HepG2 (cell line): ENCODE measurements around the gene ADAM10. TPM values are rescaled to one million over a fixed set of nuclear protein-coding genes. Genes with fewer than 3 reads are reported as not detected.

Experiments used
- ARNTL ChIP-seq: sonication (generic); formaldehyde crosslinking; IDR thresholded peaks from 2 replicates; pipeline ENCODE4 v1.4.0; 2020; ENCODE audit warnings: mild to moderate bottlenecking, missing genetic modification reagents
- CC2D1A ChIP-seq: sonication (generic); formaldehyde crosslinking; IDR thresholded peaks from 2 replicates; pipeline ENCODE4 v1.8.1; 2023; ENCODE audit warnings: mild to moderate bottlenecking, missing genetic modification reagents
- DNMT3B ChIP-seq: conservative IDR thresholded peaks from 2 replicates; pipeline ENCODE4 v1.6.1; 2016; ENCODE audit warnings: missing biosample characterization, control low read depth
- ELF3 ChIP-seq: IDR thresholded peaks from 2 replicates; pipeline ENCODE4 v1.6.1; 2016; ENCODE audit warnings: missing genetic modification reagents, missing compliant biosample characterization
- FOSL2 ChIP-seq: sonication (generic); formaldehyde crosslinking; IDR thresholded peaks from 2 replicates; pipeline ENCODE4 v1.4.0; 2020; ENCODE audit warnings: missing genetic modification reagents
- FOXA3 ChIP-seq: IDR thresholded peaks from 2 replicates; pipeline ENCODE4 v1.6.1; 2016; ENCODE audit warnings: missing genetic modification reagents, missing compliant biosample characterization
- GZF1 ChIP-seq: sonication (generic); formaldehyde crosslinking; IDR thresholded peaks from 2 replicates; pipeline ENCODE4 v1.5.1; 2020; ENCODE audit warnings: mild to moderate bottlenecking, missing genetic modification reagents
- JUND ChIP-seq: sonication (generic); formaldehyde crosslinking; IDR thresholded peaks from 2 replicates; pipeline ENCODE4 v1.8.0; 2022; ENCODE audit warnings: mild to moderate bottlenecking, missing genetic modification reagents
- KLF11 ChIP-seq: IDR thresholded peaks from 2 replicates; pipeline ENCODE4 v1.6.1; 2016; ENCODE audit warnings: missing compliant biosample characterization
- MAFF ChIP-seq: IDR thresholded peaks from 2 replicates; pipeline ENCODE4 v1.6.1; 2011; ENCODE audit warnings: low read depth, low read length, improper control_type of control experiment
- MTA1 ChIP-seq: sonication (generic); formaldehyde crosslinking; IDR thresholded peaks from 2 replicates; pipeline ENCODE4 v1.4.0; 2020; ENCODE audit warnings: missing genetic modification reagents, mild to moderate bottlenecking, borderline replicate concordance
- MYC ChIP-seq: sonication (generic); formaldehyde crosslinking; IDR thresholded peaks from 2 replicates; pipeline ENCODE4 v1.9.0; 2021; ENCODE audit warnings: missing genetic modification reagents, borderline replicate concordance
- MZF1 ChIP-seq: sonication (generic); formaldehyde crosslinking; IDR thresholded peaks from 2 replicates; pipeline ENCODE4 v1.8.1; 2023; ENCODE audit warnings: mild to moderate bottlenecking, missing genetic modification reagents, borderline replicate concordance
- NFATC3 ChIP-seq: sonication (generic); formaldehyde crosslinking; IDR thresholded peaks from 2 replicates; pipeline ENCODE4 v1.5.1; 2020; ENCODE audit warnings: mild to moderate bottlenecking, missing genetic modification reagents
- NR2C2 ChIP-seq: sonication (generic); formaldehyde crosslinking; IDR thresholded peaks from 2 replicates; pipeline ENCODE4 v1.4.0; 2020; ENCODE audit warnings: missing genetic modification reagents, mild to moderate bottlenecking, moderate library complexity, borderline replicate concordance
- SETDB1 ChIP-seq: sonication (generic); formaldehyde crosslinking; IDR thresholded peaks from 2 replicates; pipeline ENCODE4 v1.5.1; 2020; ENCODE audit warnings: missing genetic modification reagents, mild to moderate bottlenecking, borderline replicate concordance
- SNRNP70 ChIP-seq: fragments of 200-400 bp; formaldehyde crosslinking; IDR thresholded peaks from 2 replicates; pipeline ENCODE4 v1.6.1; 2017; ENCODE audit warnings: mild to moderate bottlenecking, low read depth, low read length, moderate library complexity
- ZBTB37 ChIP-seq: sonication (generic); formaldehyde crosslinking; IDR thresholded peaks from 2 replicates; pipeline ENCODE4 v1.4.0; 2020; ENCODE audit warnings: mild to moderate bottlenecking, missing genetic modification reagents
- ZHX2 ChIP-seq, 2 experiments: sonication (generic) in 1 of 2; formaldehyde crosslinking in 1 of 2; IDR thresholded peaks; 2 replicates each; pipeline versions ENCODE4 v1.6.1 to v1.9.0; 2014 to 2022; ENCODE audit warnings: antibody characterized with exemption in 1 of 2, borderline replicate concordance in 1 of 2, inconsistent platforms in 1 of 2, low read depth in 1 of 2, missing genetic modification reagents in 1 of 2
- ZNF101 ChIP-seq: sonication (generic); formaldehyde crosslinking; IDR thresholded peaks from 2 replicates; pipeline ENCODE4 v1.4.0; 2020; ENCODE audit warnings: mild to moderate bottlenecking, low read depth, missing genetic modification reagents, borderline replicate concordance
- ZNF75D ChIP-seq: sonication (generic); formaldehyde crosslinking; IDR thresholded peaks from 2 replicates; pipeline ENCODE4 v1.8.1; 2023; ENCODE audit warnings: missing genetic modification reagents, mild to moderate bottlenecking, borderline replicate concordance
- polyA plus RNA-seq, 8 experiments: library from polyadenylated mRNA; depleted of rRNA in 3 of 8; stranded (reverse) in 7 of 8; unstranded in 1 of 8; fragments of >200 nt; fragmentation: Illumina TruSeq in 4 of 8; extraction: Trizol in 4 of 8; gene quantifications; 2 replicates each; pipeline versions ENCODE4 v1.2.1 to v1.2.3, GENCODE V29; 2011 to 2016; ENCODE audit warnings: low read depth in 4 of 8, missing spikeins in 1 of 8, mixed read lengths in 1 of 8; ENCODE audit not compliant: insufficient read depth in 1 of 8
- total RNA-seq, 5 experiments: library from RNA; depleted of rRNA; stranded (reverse); fragments of >200 nt; fragmentation: Illumina TruSeq; extraction: Trizol; gene quantifications; 2 replicates each; pipeline ENCODE4 v1.2.3, GENCODE V29; 2016; ENCODE audit warnings: low read depth in 1 of 5
- TF ChIP-seq, protein P1 (sequence below): sonication (generic); formaldehyde crosslinking; IDR thresholded peaks from 2 replicates; pipeline ENCODE4 v1.8.1; 2023; ENCODE audit warnings: missing genetic modification reagents, inconsistent platforms, borderline replicate concordance

The ADAM10 gene
- total and polyA plus RNA-seq, 2 of the 13 experiments (the other 11 are each of a cell fraction or from before 2014, with no cell fraction given): 92.7 to 125 TPM

- TF ChIP-seq ZHX2 (IDR thresholded peaks at IDR 0.05; ENCODE audit: low read depth): peak; percentile 43
- no peak for TF ChIP-seq ZHX2 (CRISPR knock-in tag; IDR thresholded peaks at IDR 0.05; ENCODE audit: borderline replicate concordance)
- TF ChIP-seq CC2D1A (CRISPR knock-in tag): no peak
- TF ChIP-seq JUND (CRISPR knock-in tag): no peak
- TF ChIP-seq MAFF: no peak
- TF ChIP-seq MYC: peak; percentile 95
- no peak for TF ChIP-seq DNMT3B (CRISPR knock-in tag)
- TF ChIP-seq GZF1 (CRISPR knock-in tag): no peak
- peak; percentile 78 for TF ChIP-seq ARNTL (CRISPR knock-in tag)
- TF ChIP-seq MTA1 (CRISPR knock-in tag): no peak
- peak; percentile 79 for TF ChIP-seq NR2C2 (CRISPR knock-in tag)
- TF ChIP-seq NFATC3 (CRISPR knock-in tag): 0 out of 2 replicates have a peak, but pooled peaks have one; percentile 34
- no peak for TF ChIP-seq SETDB1
- peak; percentile 46; the same call in 1 of the 2 replicates for TF ChIP-seq ELF3 (CRISPR knock-in tag)
- peak; percentile 31; the same call in 1 of the 2 replicates for TF ChIP-seq KLF11 (CRISPR knock-in tag)
- TF ChIP-seq, protein P1, sequence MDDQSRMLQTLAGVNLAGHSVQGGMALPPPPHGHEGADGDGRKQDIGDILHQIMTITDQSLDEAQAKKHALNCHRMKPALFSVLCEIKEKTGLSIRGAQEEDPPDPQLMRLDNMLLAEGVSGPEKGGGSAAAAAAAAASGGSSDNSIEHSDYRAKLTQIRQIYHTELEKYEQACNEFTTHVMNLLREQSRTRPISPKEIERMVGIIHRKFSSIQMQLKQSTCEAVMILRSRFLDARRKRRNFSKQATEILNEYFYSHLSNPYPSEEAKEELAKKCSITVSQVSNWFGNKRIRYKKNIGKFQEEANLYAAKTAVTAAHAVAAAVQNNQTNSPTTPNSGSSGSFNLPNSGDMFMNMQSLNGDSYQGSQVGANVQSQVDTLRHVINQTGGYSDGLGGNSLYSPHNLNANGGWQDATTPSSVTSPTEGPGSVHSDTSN (CRISPR knock-in tag): no peak
- TF ChIP-seq SNRNP70: no peak
- no peak for TF ChIP-seq ZNF75D (CRISPR knock-in tag)
- TF ChIP-seq ZBTB37 (CRISPR knock-in tag): no peak
- TF ChIP-seq MZF1: no peak
- peak; percentile 13; the same call in 1 of the 2 replicates for TF ChIP-seq FOSL2 (CRISPR knock-in tag)
- peak; percentile 53; the same call in 1 of the 2 replicates for TF ChIP-seq ZNF101 (CRISPR knock-in tag)
- peak; percentile 44 for TF ChIP-seq FOXA3
Observed at GRCh38 chr15:58770857-58771620, 21.5 kb upstream of the ADAM10 start, which contains the start of gene MINDY2 (continued).
